PFSK-1 (cell line): ENCODE measurements around the gene IGF2R.

Experiments used
- FOXP2 ChIP-seq: optimal IDR thresholded peaks from 2 replicates; pipeline ENCODE3; 2011; ENCODE audit warnings: borderline replicate concordance, control low read depth, inconsistent platforms; ENCODE audit not compliant: insufficient read depth; ENCODE audit errors: extremely low read length, extremely low read depth
- POLR2AphosphoS5 ChIP-seq: IDR thresholded peaks from 2 replicates; pipeline ENCODE4 v1.6.1; 2012; ENCODE audit warnings: low read depth, mild to moderate bottlenecking, control low read depth, low read length, moderate library complexity
- REST ChIP-seq, 2 experiments: IDR thresholded peaks; 2 replicates each; pipeline versions ENCODE4 v1.6.1 to v1.8.0; 2011 to 2012; ENCODE audit warnings: low read depth in 2 of 2, low read length in 2 of 2, control low read depth in 1 of 2, inconsistent platforms in 1 of 2, mild to moderate bottlenecking in 1 of 2, moderate library complexity in 1 of 2; ENCODE audit not compliant: insufficient read depth in 1 of 2
- SIN3A ChIP-seq: IDR thresholded peaks from 2 replicates; pipeline ENCODE4 v1.6.1; 2012; ENCODE audit warnings: mild to moderate bottlenecking, low read length, moderate library complexity, borderline replicate concordance; ENCODE audit not compliant: insufficient read depth
- TAF1 ChIP-seq: IDR thresholded peaks from 2 replicates; pipeline ENCODE4 v1.6.1; 2012; ENCODE audit warnings: low read length, control low read depth, borderline replicate concordance; ENCODE audit not compliant: insufficient read depth

IGF2R gene

GRCh38 chr6:160070427-160070826, 101.5 kb downstream of the IGF2R start:
- TF ChIP-seq POLR2AphosphoS5 (no peak), REST (IDR thresholded peaks at IDR 0.05; ENCODE audit: insufficient read depth in 1 of 2, low read depth in 2 of 2, low read length in 2 of 2) (no peak), FOXP2 (no peak), TAF1 (no peak), SIN3A (no peak)

GRCh38 chr6:160070831-160071230, 101.9 kb downstream of the IGF2R start:
- no peak for TF ChIP-seq FOXP2
- no peak for TF ChIP-seq POLR2AphosphoS5
- no peak for TF ChIP-seq SIN3A
- no peak for TF ChIP-seq TAF1
- TF ChIP-seq REST (IDR thresholded peaks at IDR 0.05; ENCODE audit: insufficient read depth in 1 of 2, low read depth in 2 of 2, low read length in 2 of 2) = no peak

GRCh38 chr6:160071805-160072690, 103.2 kb downstream of the IGF2R start:
- TF ChIP-seq TAF1 (no peak), POLR2AphosphoS5 (no peak), REST (IDR thresholded peaks at IDR 0.05; ENCODE audit: insufficient read depth in 1 of 2, low read depth in 2 of 2, low read length in 2 of 2) (no peak)

GRCh38 chr6:160073272-160073671, 104.4 kb downstream of the IGF2R start:
- TF ChIP-seq REST (IDR thresholded peaks at IDR 0.05; ENCODE audit: insufficient read depth in 1 of 2, low read depth in 2 of 2, low read length in 2 of 2) = no peak
- no peak for TF ChIP-seq SIN3A
- TF ChIP-seq POLR2AphosphoS5 = no peak
- no peak for TF ChIP-seq TAF1
- no peak for TF ChIP-seq FOXP2

GRCh38 chr6:160076009-160076408, 107.1 kb downstream of the IGF2R start:
- no peak for TF ChIP-seq POLR2AphosphoS5
- TF ChIP-seq FOXP2 = no peak
- no peak for TF ChIP-seq SIN3A
